NCI-H446 treated with DMSO at 0.1 percent for 48 hours (cell line): Measurements from ENCODE around the gene CASKIN2.
"Not testable (repeated sequence)": the region's sequence is repeated elsewhere in the genome, so short reads cannot be mapped to it uniquely, and the experiment has no call there.

Experiments
- DNase-seq: peaks from one replicate; lab custom pipeline; 2025; lab: John Stamatoyannopoulos, UW

Gene CASKIN2

GRCh38 chr17:75488693-75489510, 26.4 kb downstream of the CASKIN2 start:
- no peak for DNase-seq

GRCh38 chr17:75487351-75488070, 27.8 kb downstream of the CASKIN2 start:
- DNase-seq = no peak

GRCh38 chr17:75486951-75487350, 28.4 kb downstream of the CASKIN2 start:
- no peak for DNase-seq

- DNase-seq = no peak
Observed at GRCh38 chr17:75486151-75486550, 29.2 kb downstream of the CASKIN2 start.

- no peak for DNase-seq
Observed at GRCh38 chr17:75485688-75486087, 29.6 kb downstream of the CASKIN2 start.

GRCh38 chr17:75482098-75482942, 33.0 kb downstream of the CASKIN2 start:
- DNase-seq = no peak

- no peak for DNase-seq
Observed at GRCh38 chr17:75481194-75482068, 33.9 kb downstream of the CASKIN2 start.

- DNase-seq = no peak
Observed at GRCh38 chr17:75480281-75480680, 35.1 kb downstream of the CASKIN2 start.

GRCh38 chr17:75478508-75478907, 36.8 kb downstream of the CASKIN2 start:
- DNase-seq = no peak

- not testable (repeated sequence) for DNase-seq
Observed at GRCh38 chr17:75477490-75477862, 37.9 kb downstream of the CASKIN2 start.

- DNase-seq = no peak
Observed at GRCh38 chr17:75476752-75477489, 38.4 kb downstream of the CASKIN2 start.

GRCh38 chr17:75476271-75476671, 39.1 kb downstream of the CASKIN2 start:
- no peak for DNase-seq

- no peak for DNase-seq
Observed at GRCh38 chr17:75475851-75476250, 39.5 kb downstream of the CASKIN2 start.

- no peak for DNase-seq
Observed at GRCh38 chr17:75475144-75475835, 40.0 kb downstream of the CASKIN2 start.

- DNase-seq = no peak
Observed at GRCh38 chr17:75474736-75475135, 40.6 kb downstream of the CASKIN2 start.

GRCh38 chr17:75473246-75473645, 42.1 kb downstream of the CASKIN2 start:
- no peak for DNase-seq

GRCh38 chr17:75472119-75472518, 43.2 kb downstream of the CASKIN2 start:
- no peak for DNase-seq

GRCh38 chr17:75471207-75471606, 44.1 kb downstream of the CASKIN2 start:
- no peak for DNase-seq

GRCh38 chr17:75468779-75469373, 46.5 kb downstream of the CASKIN2 start:
- peak; percentile 13 for DNase-seq

- DNase-seq = peak; percentile 79
Observed at GRCh38 chr17:75468291-75468754, 47.0 kb downstream of the CASKIN2 start.
